ENCODE measurements around the gene AHNAK2. TPM values are rescaled to one million over a fixed set of nuclear protein-coding genes. Genes with fewer than 3 reads are reported as not detected.

Gene AHNAK2
- total RNA-seq, 6 donors from 2014 or later, result 4.3 to 48.0 (median 12.9) TPM

DNA sequence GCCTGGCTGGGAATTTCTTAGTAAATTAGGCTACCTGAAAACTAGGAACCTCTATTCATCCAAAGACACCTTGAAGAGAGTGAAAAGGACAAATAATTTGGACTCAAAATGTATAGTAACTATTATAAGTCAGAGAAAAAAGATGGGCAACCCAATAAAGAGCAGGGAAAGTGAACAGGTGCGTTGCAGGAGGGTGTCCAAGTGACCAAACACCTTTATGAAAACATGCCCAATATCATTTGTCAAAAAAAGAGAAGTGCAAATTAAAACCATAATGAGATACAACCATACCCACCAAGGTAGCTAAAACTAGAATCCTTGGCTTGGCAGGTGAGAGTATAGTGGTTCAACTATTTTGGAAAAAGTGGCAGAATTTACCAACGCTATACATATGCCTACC lies 78.4 kb downstream of the AHNAK2 start:
- TF ChIP-seq POLR2A (IDR thresholded peaks at IDR 0.05) (no peak), EP300 (IDR thresholded peaks at IDR 0.05) (no peak), POLR2AphosphoS5 (IDR thresholded peaks at IDR 0.05) (no peak)
- TF ChIP-seq, protein P1, sequence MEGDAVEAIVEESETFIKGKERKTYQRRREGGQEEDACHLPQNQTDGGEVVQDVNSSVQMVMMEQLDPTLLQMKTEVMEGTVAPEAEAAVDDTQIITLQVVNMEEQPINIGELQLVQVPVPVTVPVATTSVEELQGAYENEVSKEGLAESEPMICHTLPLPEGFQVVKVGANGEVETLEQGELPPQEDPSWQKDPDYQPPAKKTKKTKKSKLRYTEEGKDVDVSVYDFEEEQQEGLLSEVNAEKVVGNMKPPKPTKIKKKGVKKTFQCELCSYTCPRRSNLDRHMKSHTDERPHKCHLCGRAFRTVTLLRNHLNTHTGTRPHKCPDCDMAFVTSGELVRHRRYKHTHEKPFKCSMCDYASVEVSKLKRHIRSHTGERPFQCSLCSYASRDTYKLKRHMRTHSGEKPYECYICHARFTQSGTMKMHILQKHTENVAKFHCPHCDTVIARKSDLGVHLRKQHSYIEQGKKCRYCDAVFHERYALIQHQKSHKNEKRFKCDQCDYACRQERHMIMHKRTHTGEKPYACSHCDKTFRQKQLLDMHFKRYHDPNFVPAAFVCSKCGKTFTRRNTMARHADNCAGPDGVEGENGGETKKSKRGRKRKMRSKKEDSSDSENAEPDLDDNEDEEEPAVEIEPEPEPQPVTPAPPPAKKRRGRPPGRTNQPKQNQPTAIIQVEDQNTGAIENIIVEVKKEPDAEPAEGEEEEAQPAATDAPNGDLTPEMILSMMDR (IDR thresholded peaks at IDR 0.05), result no peak
- H3K4me3 ChIP-seq, result no peak overlapping the region
- 44 to 71% methylated on average over 2 of the region's 2 CpGs for WGBS, 2 donors
- DNase-seq, result no peak
- H3K27ac ChIP-seq, result no peak overlapping the region
- no peaks in the 10 kb centered on the region for H3K9me3 ChIP-seq
- no peaks in the 10 kb centered on the region for H3K27me3 ChIP-seq
- H3K36me3 ChIP-seq, result no peaks in the 10 kb centered on the region
- H3K4me1 ChIP-seq, result peaks cover 0 to 18% (median 15%) of the 10 kb centered on the region in 4 donors
- ATAC-seq (ENCODE audit: low FRiP score in 2 of 2), result no peak

DNA sequence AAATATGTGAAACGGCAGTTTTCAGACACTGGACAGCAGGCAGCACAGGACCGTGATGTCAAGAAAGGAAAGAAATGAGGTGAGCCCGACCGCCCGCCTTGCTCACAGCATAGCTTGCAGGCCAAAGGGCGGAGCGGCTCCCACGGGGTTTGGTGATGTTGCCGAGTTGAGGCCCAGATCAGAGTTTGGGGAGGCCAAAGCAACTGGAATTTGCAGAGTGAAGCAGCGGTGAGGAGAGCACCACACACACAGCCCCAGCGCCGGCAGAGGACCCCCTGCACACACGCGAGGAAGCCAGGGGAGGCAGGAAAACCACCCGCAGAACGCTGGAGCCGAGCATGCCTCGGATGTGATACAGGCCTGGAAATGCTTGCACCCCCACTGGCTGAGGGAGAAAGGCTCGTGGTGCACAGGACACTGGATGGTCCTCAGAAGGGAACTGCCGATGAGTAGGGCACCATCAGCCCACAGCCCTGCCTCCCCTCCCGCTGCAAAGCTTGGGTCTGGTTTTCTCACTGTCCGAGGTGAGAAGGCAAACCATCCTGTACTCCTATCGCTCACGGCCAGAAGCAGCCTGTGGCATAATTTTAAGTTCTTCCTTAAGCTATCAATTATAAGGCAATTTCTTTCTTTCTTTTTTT lies 79.2 kb downstream of the AHNAK2 start:
- WGBS, 2 donors, result 71 to 82% methylated on average over 19 to 20 of the region's 24 CpGs

DNA sequence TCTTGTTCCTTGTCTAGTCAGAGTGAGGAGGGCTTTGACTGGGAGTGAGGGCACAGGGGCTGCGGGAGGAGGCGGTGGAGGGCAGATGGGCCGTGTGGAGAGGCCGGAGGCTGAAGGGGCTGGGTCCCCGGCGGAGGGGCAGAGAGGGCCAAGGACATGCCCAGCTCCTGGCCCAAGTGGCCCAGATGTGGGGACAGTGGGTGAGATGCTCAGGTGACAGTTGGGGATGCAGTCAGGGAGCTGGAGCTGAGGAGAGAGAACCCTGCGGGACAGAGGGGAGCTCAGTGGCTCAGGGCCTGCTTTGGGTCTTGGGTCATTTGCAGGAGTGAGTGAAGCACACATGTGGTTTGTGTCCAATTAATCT lies 80.0 kb downstream of the AHNAK2 start:
- DNase-seq (no peak), ATAC-seq (ENCODE audit: low FRiP score in 2 of 2) (no peak)
- no peak for TF ChIP-seq POLR2A (IDR thresholded peaks at IDR 0.05)
- TF ChIP-seq POLR2AphosphoS5 (IDR thresholded peaks at IDR 0.05), result no peak
- no peak for TF ChIP-seq EP300 (IDR thresholded peaks at IDR 0.05)
- TF ChIP-seq, protein P1 (IDR thresholded peaks at IDR 0.05), result no peak
- Histone ChIP-seq H3K36me3 (peaks cover 0 to 3% (median 1%) of the 10 kb centered on the region in 4 donors), H3K27ac (no peak overlapping the region), H3K27me3 (no peaks in the 10 kb centered on the region), H3K4me1 (peaks cover 0 to 18% (median 15%) of the 10 kb centered on the region in 4 donors), H3K4me3 (no peak overlapping the region), H3K9me3 (no peaks in the 10 kb centered on the region)
- WGBS, 2 donors, result 88 to 99% methylated on average over 7 of the region's 7 CpGs

More for the DNA sequence above, 79.2 kb downstream of the AHNAK2 start:
- ATAC-seq (ENCODE audit: low FRiP score in 2 of 2) (no peak), DNase-seq (peak in 1 of 2 donors; percentile 54)
- TF ChIP-seq POLR2A (IDR thresholded peaks at IDR 0.05), result no peak
- Histone ChIP-seq H3K27ac (no peak overlapping the region), H3K36me3 (peaks cover 0 to 3% (median 0%) of the 10 kb centered on the region in 4 donors), H3K4me1 (peaks cover 0 to 18% (median 15%) of the 10 kb centered on the region in 4 donors), H3K9me3 (no peaks in the 10 kb centered on the region), H3K27me3 (no peaks in the 10 kb centered on the region), H3K4me3 (no peak overlapping the region)

DNA sequence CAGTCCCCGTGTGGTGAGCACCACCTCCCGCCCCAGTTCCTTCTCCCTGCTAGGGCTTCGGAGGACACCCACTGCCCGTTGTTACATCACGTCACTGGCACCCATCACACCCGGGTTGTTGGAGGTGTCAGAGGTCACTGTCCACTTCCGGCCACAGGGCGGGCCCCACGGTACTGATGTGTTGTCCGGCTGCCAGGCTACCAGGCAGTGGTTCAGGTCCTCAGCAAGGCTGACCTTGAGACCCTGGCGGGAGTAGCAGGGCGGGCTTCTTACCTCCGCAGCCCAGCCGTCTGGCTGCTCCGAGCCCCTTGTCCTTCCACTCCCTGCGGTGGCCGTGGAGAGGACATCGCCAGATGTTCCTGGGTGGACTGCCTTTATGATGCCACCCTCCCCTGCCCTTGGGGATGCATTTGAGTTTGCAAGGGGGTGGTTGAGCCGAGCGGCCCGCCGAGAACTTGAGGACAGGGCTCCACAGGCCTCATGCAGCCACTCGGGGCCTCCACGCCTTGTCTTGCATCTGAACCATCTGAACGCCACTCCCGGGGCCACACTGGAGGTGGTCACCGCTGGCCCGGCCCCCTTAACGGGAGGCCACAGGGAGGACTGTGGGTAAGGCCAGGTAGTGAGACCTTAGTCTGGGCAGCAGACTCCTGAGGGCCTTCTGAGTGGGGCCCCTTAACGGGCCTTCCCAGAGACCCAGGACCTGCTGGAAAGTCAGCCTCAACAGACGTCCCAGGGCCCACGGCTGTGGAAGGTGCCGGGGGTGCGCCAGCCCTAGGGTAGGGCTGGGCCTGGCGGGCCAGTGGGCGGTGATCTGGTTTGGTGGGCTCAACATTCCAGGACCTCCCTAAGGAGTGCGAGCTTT lies 80.6 kb downstream of the AHNAK2 start:
- no peaks in the 10 kb centered on the region for H3K27me3 ChIP-seq
- no peak overlapping the region for H3K27ac ChIP-seq
- no peaks in the 10 kb centered on the region for H3K9me3 ChIP-seq
- peaks cover 0 to 3% (median 1%) of the 10 kb centered on the region in 4 donors for H3K36me3 ChIP-seq
- TF ChIP-seq POLR2AphosphoS5 (IDR thresholded peaks at IDR 0.05), result no peak
- TF ChIP-seq EP300 (IDR thresholded peaks at IDR 0.05), result no peak
- no peak for TF ChIP-seq POLR2A (IDR thresholded peaks at IDR 0.05)
- TF ChIP-seq, protein P1 (IDR thresholded peaks at IDR 0.05), result no peak
- no peak overlapping the region for H3K4me3 ChIP-seq
- DNase-seq (peak in 1 of 2 donors; percentile 69), ATAC-seq (ENCODE audit: low FRiP score in 2 of 2) (no peak)
- WGBS, 2 donors, result 89 to 92% methylated on average over 14 to 30 of the region's 37 CpGs
- H3K4me1 ChIP-seq, result peaks cover 0 to 18% (median 15%) of the 10 kb centered on the region in 4 donors

Data from upper lobe of left lung (tissue), 6 donors.